Chondrocyte (in vitro differentiated cells): ENCODE measurements around the gene TPSD1. TPM values are rescaled to one million over a fixed set of nuclear protein-coding genes. Genes with fewer than 3 reads are reported as not detected.
A peak's percentile ranks its signal among the peaks of the same experiment; 100 is the strongest.

Source experiments
- DNase-seq: peaks from one replicate; pipeline ENCODE4 v3.0.0; 2021; ENCODE audit warnings: mixed read lengths, low spot score
- H3K27ac Mint-ChIP-seq: one replicate; pipeline ENCODE4 v1.8.0; 2021; ENCODE audit warnings: mild to moderate bottlenecking, moderate library complexity, mixed read lengths; ENCODE audit not compliant: unreplicated experiment
- H3K27me3 Mint-ChIP-seq: 2 replicates; pipeline ENCODE4 v1.8.0; 2021; ENCODE audit warnings: low read depth, mixed read lengths
- H3K36me3 Mint-ChIP-seq: 2 replicates; pipeline ENCODE4 v1.8.0; 2021; ENCODE audit warnings: low read depth, mixed read lengths
- H3K4me1 Mint-ChIP-seq: 2 replicates; pipeline ENCODE4 v1.8.0; 2021; ENCODE audit warnings: low read depth, mild to moderate bottlenecking, mixed read lengths
- H3K4me3 Mint-ChIP-seq: one replicate; pipeline ENCODE4 v1.8.0; 2021; ENCODE audit warnings: mild to moderate bottlenecking, moderate library complexity, mixed read lengths; ENCODE audit not compliant: unreplicated experiment
- H3K9me3 Mint-ChIP-seq: 2 replicates; pipeline ENCODE4 v1.8.0; 2021; ENCODE audit warnings: low read depth, mixed read lengths
- total RNA-seq: library from RNA; stranded (reverse); gene quantifications from 3 replicates; pipeline ENCODE4 v1.2.1, GENCODE V29; 2021
- TF ChIP-seq, protein P1 (sequence below): fragments of 200-600 bp; sonication (generic); IDR thresholded peaks from 2 replicates; pipeline ENCODE4 v1.5.0; 2021; ENCODE audit warnings: antibody characterized with exemption, mild to moderate bottlenecking, moderate library complexity

TPSD1 gene
- total RNA-seq, 1 donor from 2014 or later, result not detected

DNA sequence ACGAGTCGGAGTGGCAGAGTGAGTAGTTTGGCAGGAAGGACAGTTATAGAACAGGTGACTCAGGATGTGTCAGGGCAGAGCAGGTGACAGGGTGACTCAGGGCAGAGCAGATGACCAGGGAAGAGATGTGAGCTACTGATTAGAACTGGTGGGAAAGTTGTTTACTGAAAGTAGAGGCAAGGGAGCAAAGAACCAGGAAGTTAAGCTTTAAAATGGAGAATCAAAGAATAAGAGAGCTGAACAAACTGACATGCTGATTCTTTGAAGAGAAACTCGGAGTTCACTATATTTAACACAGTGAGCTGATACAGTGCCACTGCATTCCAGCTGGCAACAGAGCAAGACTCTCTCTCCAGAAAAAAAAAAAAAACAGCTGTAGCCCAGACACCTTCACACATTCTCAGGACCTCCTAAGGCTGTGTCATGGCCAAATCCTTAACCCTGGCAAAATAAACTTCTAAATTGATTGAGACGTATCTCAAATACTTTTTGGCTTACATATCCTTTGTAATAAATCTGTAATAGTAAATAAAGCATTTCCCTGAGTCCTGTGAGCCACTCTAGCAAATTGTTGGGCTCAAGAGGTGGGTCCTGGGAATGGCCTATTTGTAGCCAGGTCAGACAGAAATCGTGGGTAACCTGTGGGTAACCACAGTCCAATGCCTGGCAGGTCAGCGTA lies 41.3 kb downstream of the TPSD1 start:
- Mint-ChIP-seq H3K27ac (no peak overlapping the region), H3K4me1 (peaks cover 7% of the 10 kb centered on the region)
- DNase-seq, result no peak

GRCh38 chr16:1298406-1298805 lies 42.5 kb downstream of the TPSD1 start:
- Mint-ChIP-seq H3K9me3 (no peaks in the 10 kb centered on the region), H3K4me3 (no peak overlapping the region), H3K4me1 (peaks cover 7% of the 10 kb centered on the region), H3K36me3 (no peaks in the 10 kb centered on the region), H3K27ac (no peak overlapping the region), H3K27me3 (peaks cover 27% of the 10 kb centered on the region)
- DNase-seq, result no peak
- TF ChIP-seq, protein P1, sequence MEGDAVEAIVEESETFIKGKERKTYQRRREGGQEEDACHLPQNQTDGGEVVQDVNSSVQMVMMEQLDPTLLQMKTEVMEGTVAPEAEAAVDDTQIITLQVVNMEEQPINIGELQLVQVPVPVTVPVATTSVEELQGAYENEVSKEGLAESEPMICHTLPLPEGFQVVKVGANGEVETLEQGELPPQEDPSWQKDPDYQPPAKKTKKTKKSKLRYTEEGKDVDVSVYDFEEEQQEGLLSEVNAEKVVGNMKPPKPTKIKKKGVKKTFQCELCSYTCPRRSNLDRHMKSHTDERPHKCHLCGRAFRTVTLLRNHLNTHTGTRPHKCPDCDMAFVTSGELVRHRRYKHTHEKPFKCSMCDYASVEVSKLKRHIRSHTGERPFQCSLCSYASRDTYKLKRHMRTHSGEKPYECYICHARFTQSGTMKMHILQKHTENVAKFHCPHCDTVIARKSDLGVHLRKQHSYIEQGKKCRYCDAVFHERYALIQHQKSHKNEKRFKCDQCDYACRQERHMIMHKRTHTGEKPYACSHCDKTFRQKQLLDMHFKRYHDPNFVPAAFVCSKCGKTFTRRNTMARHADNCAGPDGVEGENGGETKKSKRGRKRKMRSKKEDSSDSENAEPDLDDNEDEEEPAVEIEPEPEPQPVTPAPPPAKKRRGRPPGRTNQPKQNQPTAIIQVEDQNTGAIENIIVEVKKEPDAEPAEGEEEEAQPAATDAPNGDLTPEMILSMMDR, result no peak

More for the DNA sequence above, 41.3 kb downstream of the TPSD1 start:
- no peak overlapping the region for H3K4me3 Mint-ChIP-seq
- TF ChIP-seq, protein P1, result no peak
- H3K27me3 Mint-ChIP-seq, result peaks cover 30% of the 10 kb centered on the region
- H3K36me3 Mint-ChIP-seq, result no peaks in the 10 kb centered on the region
- H3K9me3 Mint-ChIP-seq, result no peaks in the 10 kb centered on the region

DNA sequence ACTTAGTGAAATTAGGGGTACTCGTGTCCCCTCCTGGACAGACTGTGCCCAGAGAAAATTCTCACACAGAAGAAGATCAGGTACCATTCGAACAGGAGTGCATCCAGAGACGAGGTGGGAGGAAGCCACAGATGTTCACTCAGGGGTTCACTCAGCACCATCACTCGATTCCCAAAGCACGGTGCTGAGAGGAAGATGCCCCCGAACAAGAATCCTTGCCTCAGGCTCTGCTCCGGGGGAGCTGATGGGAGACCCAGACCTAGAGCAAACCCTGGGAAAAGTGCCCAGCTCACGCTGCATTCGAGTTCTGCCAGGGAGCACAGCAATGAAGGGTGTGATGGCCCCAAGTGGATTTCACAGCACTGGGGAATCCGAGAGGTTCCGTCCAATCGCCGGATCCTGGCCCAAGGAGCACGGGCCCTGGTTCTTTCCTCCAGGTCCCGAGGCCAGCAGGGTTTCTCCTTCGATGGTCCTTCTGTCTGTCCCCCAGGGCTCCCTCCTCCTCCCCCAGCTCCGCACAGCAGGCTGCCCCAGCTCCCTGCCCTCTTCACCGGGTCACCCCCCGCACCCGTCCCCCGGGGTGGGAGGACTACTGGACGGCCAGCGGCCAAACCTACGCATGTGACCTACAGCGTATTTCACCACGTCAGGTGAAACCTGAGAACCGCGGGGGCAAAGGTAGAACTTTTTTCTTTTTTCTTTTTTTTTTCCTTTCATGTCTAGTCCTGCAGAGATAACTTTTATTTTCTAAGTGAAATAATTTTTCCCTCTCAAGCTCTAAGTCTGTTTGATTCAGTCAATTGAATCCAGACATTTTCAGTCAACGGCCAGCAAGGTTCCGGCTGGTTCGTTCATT lies 43.4 kb downstream of the TPSD1 start:
- Mint-ChIP-seq H3K4me3 (no peak overlapping the region), H3K36me3 (no peaks in the 10 kb centered on the region), H3K4me1 (peaks cover 7% of the 10 kb centered on the region), H3K9me3 (no peaks in the 10 kb centered on the region), H3K27ac (no peak overlapping the region), H3K27me3 (peaks cover 22% of the 10 kb centered on the region)
- TF ChIP-seq, protein P1, result no peak
- DNase-seq, result no peak

- DNase-seq, result no peak
- Mint-ChIP-seq H3K4me1 (peaks cover 7% of the 10 kb centered on the region), H3K27ac (no peak overlapping the region), H3K4me3 (no peak overlapping the region), H3K27me3 (peaks cover 20% of the 10 kb centered on the region), H3K36me3 (no peaks in the 10 kb centered on the region), H3K9me3 (no peaks in the 10 kb centered on the region)
- TF ChIP-seq, protein P1, result no peak
These were observed 44.0 kb downstream of the TPSD1 start for GRCh38 chr16:1299868-1300203.

DNA sequence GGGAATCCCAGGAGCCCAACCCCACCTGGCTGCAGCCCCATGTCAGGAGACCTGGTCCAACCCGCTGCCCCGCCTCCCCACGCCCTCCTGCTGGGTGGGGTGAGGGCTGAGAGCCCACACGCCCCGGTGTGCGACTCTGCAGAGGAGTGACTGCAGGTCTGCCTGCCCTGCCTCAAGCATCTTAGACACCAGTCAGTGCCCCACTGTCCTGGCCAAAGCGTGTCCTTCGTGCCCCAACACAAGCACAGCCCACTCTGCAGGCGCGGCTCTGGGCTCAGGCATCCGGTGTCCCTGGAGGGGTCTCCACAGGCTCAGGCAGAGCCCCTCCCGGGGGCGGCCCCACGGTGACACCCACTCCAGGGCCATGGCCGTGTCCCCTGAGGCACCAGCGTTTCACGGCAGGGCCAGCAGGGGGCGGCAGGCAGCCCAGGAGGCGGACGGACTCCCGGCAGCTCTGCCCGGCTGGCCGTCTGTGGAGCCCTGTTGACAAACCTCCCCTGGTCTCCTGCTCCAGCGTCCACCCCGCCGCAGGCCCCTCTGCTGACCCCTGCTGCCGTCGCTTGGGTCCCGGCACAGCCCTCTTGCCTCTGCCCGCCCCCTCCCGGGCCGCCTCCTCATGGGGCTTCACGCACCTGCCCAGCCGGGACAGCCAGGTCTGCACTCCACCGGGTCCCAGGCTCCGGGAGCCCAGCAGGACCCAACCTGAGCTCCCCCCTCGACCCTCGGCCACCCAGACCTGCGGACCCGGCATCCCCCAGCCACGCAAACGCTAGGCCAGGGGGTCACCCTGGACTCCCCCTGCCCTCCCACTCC lies 45.0 kb downstream of the TPSD1 start:
- Mint-ChIP-seq H3K27ac (no peak overlapping the region), H3K9me3 (no peaks in the 10 kb centered on the region), H3K4me1 (peaks cover 7% of the 10 kb centered on the region), H3K4me3 (no peak overlapping the region), H3K36me3 (no peaks in the 10 kb centered on the region), H3K27me3 (peaks cover 20% of the 10 kb centered on the region)
- DNase-seq, result peak; percentile 91
- TF ChIP-seq, protein P1, result peak; percentile 89
